Pancreas (tissue), 10 donors: ENCODE measurements around the gene FBXL17. TPM values are rescaled to one million over a fixed set of nuclear protein-coding genes. Genes with fewer than 3 reads are reported as not detected.
"Not testable (repeated sequence)": the region's sequence is repeated elsewhere in the genome, so short reads cannot be mapped to it uniquely, and the experiment has no call there.

Experiments
- ATAC-seq, 4 donors: fragments of 200-7000 bp; cut with Tn5 transposase; one replicate each; pipeline versions ENCODE4 v1.8.0 to v1.9.1; 2020; ENCODE audit warnings: mild to moderate bottlenecking in 4 of 4, moderate library complexity in 4 of 4
- DNase-seq, 6 donors: peaks; one replicate each; pipeline ENCODE4 v3.0.0-alpha.2; 2020
- FAIRE-seq: peaks from 2 replicates; lab custom pipeline; 2012; peaks lifted over from hg19 to GRCh38; lab: Jason Lieb, UNC
- H3K27ac ChIP-seq, 4 donors: fragments of 200-600 bp; sonication (generic); 1 replicate in 3 of 4; 2 replicates in 1 of 4; pipeline versions ENCODE4 v1.5.0 to v1.8.0; 2020
- H3K27me3 ChIP-seq, 4 donors: fragments of 200-600 bp; one replicate each; pipeline ENCODE4 v1.8.0; 2021
- H3K36me3 ChIP-seq, 3 donors: fragments of 200-600 bp; sonication (generic) in 1 of 3; one replicate each; pipeline versions ENCODE4 v1.5.0 to v1.8.0; 2020 to 2021
- H3K4me1 ChIP-seq, 3 donors: fragments of 200-600 bp; one replicate each; pipeline ENCODE4 v1.8.0; 2021
- H3K4me3 ChIP-seq, 4 donors: fragments of 200-600 bp; sonication (generic) in 2 of 4; one replicate each; pipeline versions ENCODE4 v1.5.0 to v1.8.0; 2020 to 2021
- H3K9me3 ChIP-seq, 4 donors: fragments of 200-600 bp; one replicate each; pipeline ENCODE4 v1.8.0; 2021
- CTCF ChIP-seq, 4 donors: fragments of 200-600 bp; sonication (generic) in 3 of 4; IDR thresholded peaks; one replicate each; pipeline versions ENCODE4 v1.5.0 to v1.8.0; 2021; ENCODE audit warnings: antibody characterized with exemption in 4 of 4
- WGBS, 2 donors: extraction: QIAGEN DNeasy Blood & Tissue Kit; methylation state at CpG; one replicate each; pipeline ENCODE4 v1.1.7; 2013; 5-methylcytosine and 5-hydroxymethylcytosine counted together
- intact Hi-C, 3 donors: fragments of 100-400 bp; cut with DNase I; formaldehyde crosslinking; loops; one replicate each; pipeline versions ENCODE4 v1.11.1 to v1.14.2; 2022
- polyA plus RNA-seq, 2 donors: library from polyadenylated mRNA; stranded (reverse); fragments of 200-250 nt; gene quantifications; one replicate each; pipeline ENCODE4 v1.2.3, GENCODE V29; 2013
- total RNA-seq, 6 donors: library from RNA; stranded (reverse); fragmentation: NEBNext Ultra II Directional in 4 of 6; extraction: Animal tissue kit (Norgen Biotek cat#: 25700) in 4 of 6; gene quantifications; one replicate each; pipeline versions ENCODE4 v1.2.1 to v1.2.4, GENCODE V29; 2021 to 2023
- donor health status: healthy with polysubstance abuse.
- donor health status: DM: no; HTN: no; CAD: no; lungs with moderate emphysema.
- donor health status: DM: no; HTN: no; CAD: no.
- donor health status: control.
- donor health status: control.
- donor health status: Bipolar disorder and iron deficiency.
- donor health status: DM: yes; HTN: yes; CAD: no.
- donor health status: DM: no; HTN: no; CAD: no.
- donor health status: DM: no; HTN: no; CAD: no.
- donor health status: DM: yes; HTN: yes; CAD: no.

FBXL17 gene
- total and polyA plus RNA-seq, 8 donors, result 4.2 to 11.1 (median 7.3) TPM

DNA sequence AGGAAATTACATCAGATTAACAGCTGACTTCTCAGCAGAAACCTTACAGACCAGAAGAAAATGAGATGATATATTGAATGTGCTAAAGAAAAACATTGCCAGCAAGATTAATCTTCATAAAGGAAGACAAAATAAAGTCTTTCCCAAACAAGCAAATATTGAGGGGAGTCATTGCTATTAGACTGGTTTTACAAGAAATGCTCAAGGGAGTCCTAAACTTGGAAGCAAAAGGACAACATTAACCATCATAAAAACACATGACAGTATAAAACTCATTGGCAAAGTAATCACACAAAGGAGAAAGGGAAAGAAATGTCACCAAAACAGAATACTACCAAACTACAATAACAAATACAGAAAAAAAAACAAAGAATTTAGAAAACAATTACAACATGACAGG is 101.7 kb downstream of the FBXL17 start:
- Histone ChIP-seq H3K27ac (no peak overlapping the region), H3K36me3 (no peaks in the 10 kb centered on the region), H3K4me1 (peaks cover 0 to 8% (median 3%) of the 10 kb centered on the region in 3 donors), H3K27me3 (no peaks in the 10 kb centered on the region), H3K4me3 (no peak overlapping the region), H3K9me3 (no peaks in the 10 kb centered on the region)
- DNase-seq (no peak), FAIRE-seq (no peak), ATAC-seq (no peak)
- TF ChIP-seq CTCF (IDR thresholded peaks at IDR 0.05), result no peak
- intact Hi-C loops, result no loop called here

GRCh38 chr5:108278285-108279240 is 103.3 kb downstream of the FBXL17 start:
- FAIRE-seq (no peak), DNase-seq (peak in 1 of 6 donors; percentile 29), ATAC-seq (no peak)
- intact Hi-C loops, result no loop called here
- H3K9me3 ChIP-seq, result no peaks in the 10 kb centered on the region
- no peak overlapping the region for H3K4me3 ChIP-seq
- no peak overlapping the region for H3K27ac ChIP-seq
- H3K36me3 ChIP-seq, result no peaks in the 10 kb centered on the region
- peaks cover 0 to 8% (median 3%) of the 10 kb centered on the region in 3 donors for H3K4me1 ChIP-seq
- H3K27me3 ChIP-seq, result no peaks in the 10 kb centered on the region
- TF ChIP-seq CTCF (IDR thresholded peaks at IDR 0.05), result no peak
- 92 to 93% methylated on average over 3 of the region's 3 CpGs for WGBS, 2 donors

DNA sequence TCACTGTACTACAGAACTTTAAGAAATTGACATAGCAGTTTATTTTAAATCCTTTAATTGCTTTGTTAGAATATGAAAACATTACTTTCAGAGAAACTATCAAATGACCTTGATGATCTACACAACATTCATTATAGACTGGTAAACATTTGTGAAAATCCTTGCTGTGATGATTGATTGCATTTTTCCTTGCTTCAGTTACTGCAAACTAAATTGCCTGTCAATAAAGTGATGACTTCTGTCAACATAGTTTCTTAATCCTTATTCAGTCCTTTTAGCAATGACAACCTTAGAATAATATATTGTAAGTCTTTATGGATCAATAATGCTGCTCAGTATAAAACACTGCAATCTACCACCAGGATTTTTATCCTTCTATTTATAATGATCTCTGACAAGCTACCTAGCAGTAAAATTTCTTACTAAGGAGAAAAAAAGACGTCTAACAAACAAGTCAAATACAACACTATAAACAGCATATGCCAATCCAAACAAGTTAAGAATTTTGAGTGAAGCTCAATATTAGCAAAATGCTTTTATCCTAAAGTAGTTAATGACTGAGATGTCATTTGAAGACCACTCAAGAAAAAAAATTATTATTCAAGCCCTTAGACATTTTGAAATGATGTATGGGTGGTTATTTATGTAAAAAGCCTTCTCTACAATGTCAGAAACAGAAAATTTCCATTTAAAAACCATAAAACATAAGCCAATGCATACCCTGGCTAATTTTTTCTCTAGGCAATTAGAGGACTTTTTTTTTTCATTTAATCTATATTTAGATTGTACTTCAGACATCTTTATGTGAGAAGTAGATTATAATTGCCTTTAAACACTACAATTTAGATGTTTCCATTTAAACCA is 105.5 kb downstream of the FBXL17 start:
- ATAC-seq, result no peak
- no peak for FAIRE-seq
- H3K4me1 ChIP-seq, result peaks cover 0 to 8% (median 3%) of the 10 kb centered on the region in 3 donors
- intact Hi-C loops, result no loop called here
- H3K27ac ChIP-seq, result no peak overlapping the region
- DNase-seq, result no peak
- H3K4me3 ChIP-seq, result no peak overlapping the region
- no peak for TF ChIP-seq CTCF (IDR thresholded peaks at IDR 0.05)
- no peaks in the 10 kb centered on the region for H3K27me3 ChIP-seq
- WGBS, 2 donors, result 26 to 32% methylated on average over 1 of the region's 1 CpG
- no peaks in the 10 kb centered on the region for H3K36me3 ChIP-seq
- H3K9me3 ChIP-seq, result no peaks in the 10 kb centered on the region

DNA sequence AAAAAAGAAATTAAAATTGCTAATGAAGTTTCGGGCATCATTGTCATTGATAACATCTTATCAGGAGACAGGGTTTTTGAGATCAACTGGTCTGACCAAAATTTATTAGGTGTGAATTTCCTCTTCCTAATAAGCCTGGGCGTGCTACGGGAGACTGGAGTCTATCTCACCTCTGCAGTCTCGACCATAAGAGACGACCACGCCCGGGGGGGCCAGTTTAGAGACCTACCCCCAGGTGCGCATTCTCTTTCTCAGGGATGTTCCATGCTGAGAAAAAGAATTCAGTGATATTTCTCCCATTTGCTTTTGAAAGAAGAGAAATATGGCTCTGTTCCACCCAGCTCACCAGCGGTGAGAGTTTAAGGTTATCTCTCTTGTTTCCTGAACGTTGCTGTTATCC is 107.8 kb downstream of the FBXL17 start:
- ATAC-seq, intact Hi-C loops, H3K27me3 ChIP-seq: not testable (repeated sequence)

GRCh38 chr5:108271127-108271526 is 110.8 kb downstream of the FBXL17 start:
- Histone ChIP-seq H3K4me3 (no peak overlapping the region), H3K27me3 (no peaks in the 10 kb centered on the region), H3K9me3 (no peaks in the 10 kb centered on the region), H3K36me3 (no peaks in the 10 kb centered on the region), H3K4me1 (no peaks in the 10 kb centered on the region), H3K27ac (no peak overlapping the region)
- TF ChIP-seq CTCF (IDR thresholded peaks at IDR 0.05), result no peak
- 32 to 39% methylated on average over 1 of the region's 1 CpG for WGBS, 2 donors
- ATAC-seq, result no peak
- intact Hi-C loops, result no loop called here
- no peak for DNase-seq
- FAIRE-seq, result no peak

More for the DNA sequence above, 107.8 kb downstream of the FBXL17 start:
- not testable (repeated sequence) for H3K4me1 ChIP-seq, H3K27ac ChIP-seq, H3K36me3 ChIP-seq, H3K4me3 ChIP-seq, DNase-seq, FAIRE-seq, H3K9me3 ChIP-seq
- WGBS, 2 donors, result 96 to 98% methylated on average over 10 of the region's 10 CpGs
